Adipocyte (in vitro differentiated cells): ENCODE measurements around the gene FAM20A.

ENCODE experiments used
- DNase-seq: peaks from one replicate; pipeline ENCODE4 v3.0.0-alpha.2; 2015; ENCODE audit warnings: low read depth
- H3K27me3 ChIP-seq: replicated peaks from 2 replicates; pipeline ENCODE4 v1.7.0; 2013; ENCODE audit warnings: mild to moderate bottlenecking, low read length, moderate library complexity; ENCODE audit not compliant: control insufficient read depth, insufficient read depth
- H3K36me3 ChIP-seq: 2 replicates; pipeline ENCODE4 v1.7.0; 2013; ENCODE audit warnings: low read length, mild to moderate bottlenecking, moderate library complexity; ENCODE audit not compliant: control insufficient read depth, insufficient read depth, severe bottlenecking
- H3K4me1 ChIP-seq: 2 replicates; pipeline ENCODE4 v1.7.0; 2013; ENCODE audit warnings: mild to moderate bottlenecking, low read length, moderate library complexity; ENCODE audit not compliant: control insufficient read depth, insufficient read depth
- H3K4me3 ChIP-seq: 2 replicates; pipeline ENCODE4 v1.7.0; 2013; ENCODE audit warnings: mild to moderate bottlenecking, low read length, moderate library complexity
- H3K9ac ChIP-seq: 2 replicates; pipeline ENCODE4 v1.7.0; 2013; ENCODE audit warnings: mild to moderate bottlenecking, low read length, moderate library complexity
- H3K9me3 ChIP-seq: 2 replicates; pipeline ENCODE4 v1.7.0; 2013; ENCODE audit warnings: mild to moderate bottlenecking, low read length, moderate library complexity; ENCODE audit not compliant: control insufficient read depth

The FAM20A gene

DNA sequence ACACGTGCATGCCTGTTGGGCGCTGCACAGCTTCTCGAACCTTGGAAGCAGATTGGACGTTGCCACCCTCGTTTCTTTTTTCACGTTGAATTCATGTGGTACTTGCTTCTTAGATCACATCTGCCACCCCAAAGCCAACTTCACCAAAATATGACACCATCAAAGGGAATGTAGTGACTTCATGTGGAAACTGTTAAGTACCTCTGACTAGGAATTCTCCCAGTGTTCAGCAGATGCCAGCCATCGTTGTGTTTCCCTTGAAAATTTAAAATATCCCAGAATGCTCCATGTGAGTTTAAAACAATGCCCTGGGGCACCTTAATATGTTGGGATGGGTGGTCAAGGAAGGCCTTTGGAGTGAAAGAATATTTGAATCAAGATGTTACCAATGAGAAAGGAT, 22.6 kb upstream of the FAM20A start:
- DNase-seq = no peak
- no peak overlapping the region for H3K4me3 ChIP-seq
- no peaks in the 10 kb centered on the region for H3K9me3 ChIP-seq

DNA sequence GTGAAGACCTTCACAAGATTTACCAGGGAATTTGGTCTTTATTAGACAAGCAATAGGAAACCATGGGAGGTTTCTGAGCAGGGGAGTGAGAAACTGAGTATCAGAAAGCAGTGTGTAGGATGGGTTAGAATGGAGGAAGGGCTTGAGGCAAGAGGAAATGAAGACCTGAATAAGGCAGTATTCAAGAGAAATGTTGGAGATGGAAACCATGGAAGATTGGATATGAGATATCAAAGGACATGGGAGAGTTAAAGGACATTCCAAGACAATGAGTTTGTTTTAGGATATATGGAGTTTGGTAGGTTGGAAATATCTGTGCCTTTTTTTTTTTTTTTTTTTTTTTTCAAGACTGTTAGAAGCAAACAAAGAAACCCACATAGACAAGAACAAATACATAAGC, 21.3 kb upstream of the FAM20A start:
- no peaks in the 10 kb centered on the region for H3K36me3 ChIP-seq
- no peak overlapping the region for H3K9ac ChIP-seq
- no peak for DNase-seq
- peaks cover 26% of the 10 kb centered on the region for H3K4me1 ChIP-seq
- no peaks in the 10 kb centered on the region for H3K27me3 ChIP-seq
- no peak overlapping the region for H3K4me3 ChIP-seq
- no peaks in the 10 kb centered on the region for H3K9me3 ChIP-seq

More for the DNA sequence above, 22.6 kb upstream of the FAM20A start:
- Histone ChIP-seq H3K4me1 (peaks cover 35% of the 10 kb centered on the region), H3K9ac (no peak overlapping the region), H3K27me3 (no peaks in the 10 kb centered on the region), H3K36me3 (no peaks in the 10 kb centered on the region)

DNA sequence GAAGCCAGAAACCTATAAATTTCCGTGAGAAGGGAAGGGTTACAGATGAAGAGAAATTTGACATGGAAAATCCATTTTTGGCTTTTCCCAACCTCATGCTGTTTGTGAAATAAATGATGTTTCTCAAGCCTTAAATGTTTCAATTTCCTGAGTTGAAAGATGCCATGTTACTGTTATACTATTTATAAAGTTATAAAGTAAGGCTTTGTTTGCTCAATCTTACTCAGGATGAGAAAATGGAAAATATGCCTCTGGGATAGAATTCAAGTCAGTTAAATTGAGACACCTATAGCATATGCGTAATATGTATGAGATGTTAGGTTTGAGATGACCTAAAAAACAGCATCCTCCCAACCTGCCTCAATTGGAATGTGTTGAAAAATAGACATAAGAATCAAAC, 19.9 kb upstream of the FAM20A start:
- peaks cover 26% of the 10 kb centered on the region for H3K4me1 ChIP-seq
- H3K27me3 ChIP-seq = no peaks in the 10 kb centered on the region
- DNase-seq = peak; percentile 69
- H3K4me3 ChIP-seq = no peak overlapping the region
- no peaks in the 10 kb centered on the region for H3K9me3 ChIP-seq
- H3K36me3 ChIP-seq = no peaks in the 10 kb centered on the region
- H3K9ac ChIP-seq = no peak overlapping the region

DNA sequence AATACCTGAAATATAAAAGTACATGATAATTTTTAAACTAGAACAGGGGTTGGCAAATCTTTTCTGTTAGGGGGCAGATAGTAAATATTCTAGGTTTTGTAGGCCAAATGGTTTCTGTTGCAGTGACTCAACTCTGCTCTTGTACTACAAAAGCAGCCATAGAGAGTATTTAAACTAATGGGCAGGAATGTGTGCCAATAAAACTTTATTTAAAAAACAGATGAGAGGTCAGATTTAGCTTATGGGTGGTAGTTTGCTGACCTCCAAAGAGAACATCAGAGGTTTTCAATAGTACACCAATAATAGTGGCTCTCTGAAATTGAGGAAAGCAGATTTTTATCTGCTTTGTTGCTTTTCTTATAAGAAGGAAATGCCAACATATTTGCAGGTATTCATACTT, 15.2 kb upstream of the FAM20A start:
- H3K36me3 ChIP-seq = no peaks in the 10 kb centered on the region
- H3K4me3 ChIP-seq = no peak overlapping the region
- H3K27me3 ChIP-seq = no peaks in the 10 kb centered on the region
- no peaks in the 10 kb centered on the region for H3K9me3 ChIP-seq
- H3K9ac ChIP-seq = no peak overlapping the region
- no peak for DNase-seq
- peaks cover 32% of the 10 kb centered on the region for H3K4me1 ChIP-seq

DNA sequence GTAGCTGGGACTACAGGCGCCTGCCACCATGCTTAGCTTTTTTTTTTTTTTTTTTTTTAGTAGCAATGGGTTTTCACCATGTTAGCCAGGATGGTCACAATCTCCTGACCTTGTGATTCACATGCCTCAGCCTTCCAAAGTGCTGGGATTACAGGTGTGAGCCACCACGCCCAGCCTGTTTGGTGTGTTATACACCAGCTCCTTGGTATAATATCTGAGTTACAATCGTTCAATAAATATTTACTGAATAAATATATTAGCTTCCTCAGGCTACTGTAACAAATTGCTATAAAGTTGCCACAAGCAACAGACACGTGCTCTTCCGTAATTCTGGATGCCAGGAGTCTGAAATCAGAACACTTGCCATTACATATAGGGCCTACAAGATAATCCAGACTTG, 13.6 kb upstream of the FAM20A start:
- no peaks in the 10 kb centered on the region for H3K36me3 ChIP-seq
- no peaks in the 10 kb centered on the region for H3K27me3 ChIP-seq
- no peak overlapping the region for H3K4me3 ChIP-seq
- peaks cover 19% of the 10 kb centered on the region for H3K4me1 ChIP-seq
- H3K9ac ChIP-seq = no peak overlapping the region
- H3K9me3 ChIP-seq = peaks cover 12% of the 10 kb centered on the region
- no peak for DNase-seq

DNA sequence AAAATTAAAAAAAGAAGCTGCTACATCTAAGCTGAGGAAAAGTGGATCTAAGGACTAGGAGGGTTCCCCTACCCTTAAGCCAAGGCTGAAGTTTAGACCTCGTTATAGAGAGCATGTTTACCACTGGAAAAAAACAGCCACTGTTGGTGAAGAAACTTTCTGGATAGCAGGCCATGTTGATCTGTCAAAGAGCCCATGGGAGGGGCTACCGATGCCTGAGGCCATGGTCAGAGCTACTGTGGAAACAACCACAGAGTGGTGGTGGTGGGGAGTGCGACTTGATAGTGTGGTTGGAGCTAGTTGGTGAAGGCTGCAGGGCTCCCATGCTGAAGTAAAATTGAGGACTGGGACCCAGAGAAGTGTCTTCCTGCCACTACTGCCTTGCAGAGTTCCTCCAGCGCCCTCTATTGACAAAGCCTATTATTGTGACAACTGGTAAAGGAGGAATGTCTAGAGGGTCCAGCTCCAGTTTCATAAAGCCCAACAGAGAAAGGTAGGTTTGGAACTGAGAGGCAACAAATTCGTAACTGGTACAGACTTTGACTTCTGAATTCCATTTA, 12.7 kb upstream of the FAM20A start:
- Histone ChIP-seq H3K36me3 (no peaks in the 10 kb centered on the region), H3K9ac (peak overlapping the region; percentile 50)
- peak; percentile 69 for DNase-seq

DNA sequence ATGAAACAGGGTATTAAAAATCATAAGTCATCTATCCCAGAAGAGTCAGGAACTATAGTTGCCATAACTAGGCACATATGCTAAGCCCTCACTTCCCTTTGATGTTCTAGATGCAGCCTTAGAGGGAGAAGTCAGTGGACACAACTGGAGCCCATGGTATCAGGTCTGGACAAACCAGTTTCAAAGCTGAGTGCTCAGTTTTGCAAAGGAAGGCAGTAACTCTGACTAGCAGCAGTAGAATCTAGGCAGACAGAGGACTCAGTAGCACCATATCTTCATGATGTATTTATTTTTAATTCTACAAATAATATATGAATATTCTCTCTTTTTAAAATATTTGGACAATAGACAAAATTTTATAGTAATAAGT, 11.7 kb upstream of the FAM20A start:
- H3K9ac ChIP-seq = no peak overlapping the region
- no peaks in the 10 kb centered on the region for H3K27me3 ChIP-seq
- DNase-seq = no peak
- H3K36me3 ChIP-seq = no peaks in the 10 kb centered on the region
- H3K4me1 ChIP-seq = peaks cover 10% of the 10 kb centered on the region
- H3K4me3 ChIP-seq = no peak overlapping the region
- peaks cover 30% of the 10 kb centered on the region for H3K9me3 ChIP-seq

More for the DNA sequence above, 12.7 kb upstream of the FAM20A start:
- H3K4me1 ChIP-seq = peaks cover 10% of the 10 kb centered on the region
- H3K9me3 ChIP-seq = peaks cover 21% of the 10 kb centered on the region
- no peak overlapping the region for H3K4me3 ChIP-seq
- no peaks in the 10 kb centered on the region for H3K27me3 ChIP-seq

DNA sequence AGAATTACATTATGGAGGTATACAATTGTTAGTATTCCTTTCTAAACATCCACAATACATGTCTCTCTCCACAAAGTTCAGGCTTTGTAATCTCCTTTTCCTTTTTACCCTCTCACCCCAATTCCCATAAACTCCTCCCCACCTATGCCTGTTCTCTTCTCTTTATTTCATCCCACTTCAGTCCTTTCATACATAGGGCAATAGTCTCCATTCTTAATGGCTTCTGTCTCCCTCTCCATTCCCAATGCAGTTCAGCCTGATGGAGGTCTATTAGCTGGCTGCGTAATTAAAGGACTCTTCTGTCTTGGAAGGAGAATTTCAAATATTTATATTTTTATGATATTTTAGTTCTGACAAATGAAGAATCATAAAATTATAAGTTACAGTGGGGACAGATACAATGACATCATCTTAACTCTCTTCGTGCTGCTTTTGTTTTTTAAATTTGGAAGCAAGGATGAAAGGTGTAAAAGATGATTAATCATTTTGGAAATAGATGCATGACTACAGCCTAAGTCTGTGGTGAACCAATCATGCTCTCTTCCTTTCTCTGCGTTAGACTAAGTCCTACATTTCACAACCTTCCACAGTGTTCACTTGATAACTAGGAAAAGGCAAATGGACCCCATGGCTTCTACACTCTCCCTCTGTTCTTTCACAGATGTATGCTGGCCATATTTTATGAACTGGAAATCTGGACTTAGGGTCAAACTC, 11.2 kb upstream of the FAM20A start:
- Histone ChIP-seq H3K36me3 (no peaks in the 10 kb centered on the region), H3K9ac (no peak overlapping the region), H3K4me3 (no peak overlapping the region), H3K4me1 (peaks cover 10% of the 10 kb centered on the region), H3K9me3 (peaks cover 34% of the 10 kb centered on the region), H3K27me3 (no peaks in the 10 kb centered on the region)
- DNase-seq = no peak

DNA sequence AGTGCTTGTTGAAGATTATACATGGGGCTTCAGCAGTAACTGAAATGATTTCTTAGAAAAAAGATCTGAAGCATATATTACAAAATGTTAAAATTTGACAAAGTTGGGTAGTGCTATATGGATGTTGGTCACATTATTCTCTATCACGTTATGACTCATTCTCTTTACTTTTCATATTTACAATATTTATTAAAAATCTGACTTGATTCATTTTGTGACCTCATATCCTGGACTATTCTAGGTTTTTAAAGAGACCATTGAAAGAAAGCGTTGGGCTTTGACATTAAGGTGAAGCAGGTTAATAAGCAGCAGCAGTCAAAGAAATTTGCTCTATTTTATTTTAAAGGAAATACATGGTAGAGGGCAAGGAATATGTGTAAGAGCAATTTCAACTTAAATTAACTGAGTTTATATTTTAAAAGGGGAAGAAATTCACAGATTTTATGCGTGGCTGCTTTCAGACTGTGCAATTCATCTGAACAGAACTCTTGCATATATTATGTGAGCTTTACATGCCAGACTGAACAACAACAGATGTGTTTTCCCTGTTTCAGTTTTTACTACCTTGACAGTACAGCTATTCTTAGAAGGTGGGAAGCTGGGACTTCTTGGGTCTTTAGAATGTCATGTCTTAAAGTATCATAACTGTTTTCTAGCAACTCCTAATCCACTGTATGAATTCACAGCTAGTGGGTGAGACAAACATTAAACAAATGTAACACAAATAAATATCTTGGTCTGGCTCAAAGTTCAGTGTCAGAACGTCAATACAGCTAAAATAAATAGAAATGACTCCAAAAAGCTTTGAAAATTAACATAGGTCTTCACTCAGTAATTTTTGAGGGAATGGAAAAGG, 10.4 kb upstream of the FAM20A start:
- Histone ChIP-seq H3K9ac (no peak overlapping the region), H3K36me3 (no peaks in the 10 kb centered on the region), H3K4me3 (no peak overlapping the region), H3K27me3 (no peaks in the 10 kb centered on the region), H3K9me3 (peaks cover 34% of the 10 kb centered on the region), H3K4me1 (peaks cover 10% of the 10 kb centered on the region)
- no peak for DNase-seq

DNA sequence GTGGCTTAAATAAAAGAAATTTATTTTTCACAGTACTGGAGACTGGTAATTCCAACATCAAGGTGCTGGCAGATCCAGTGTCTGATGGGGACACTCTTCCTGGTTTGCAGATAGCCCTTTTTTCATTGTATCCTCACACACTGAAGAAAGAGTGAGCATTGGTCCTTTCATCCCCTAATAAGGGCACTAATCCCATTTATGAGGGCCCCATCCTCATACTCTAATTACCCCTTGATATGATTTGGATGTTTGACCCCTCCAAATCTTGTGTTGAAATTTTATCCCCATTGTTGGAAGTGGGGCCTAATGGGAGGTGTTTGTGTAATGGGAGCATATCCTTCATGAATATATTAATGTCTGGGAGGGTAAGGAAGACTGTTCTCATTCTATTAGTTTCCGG, 9.4 kb upstream of the FAM20A start:
- DNase-seq = no peak
- Histone ChIP-seq H3K27me3 (no peaks in the 10 kb centered on the region), H3K36me3 (no peaks in the 10 kb centered on the region), H3K4me3 (no peak overlapping the region), H3K9ac (no peak overlapping the region), H3K4me1 (peaks cover 10% of the 10 kb centered on the region), H3K9me3 (peaks cover 34% of the 10 kb centered on the region)

DNA sequence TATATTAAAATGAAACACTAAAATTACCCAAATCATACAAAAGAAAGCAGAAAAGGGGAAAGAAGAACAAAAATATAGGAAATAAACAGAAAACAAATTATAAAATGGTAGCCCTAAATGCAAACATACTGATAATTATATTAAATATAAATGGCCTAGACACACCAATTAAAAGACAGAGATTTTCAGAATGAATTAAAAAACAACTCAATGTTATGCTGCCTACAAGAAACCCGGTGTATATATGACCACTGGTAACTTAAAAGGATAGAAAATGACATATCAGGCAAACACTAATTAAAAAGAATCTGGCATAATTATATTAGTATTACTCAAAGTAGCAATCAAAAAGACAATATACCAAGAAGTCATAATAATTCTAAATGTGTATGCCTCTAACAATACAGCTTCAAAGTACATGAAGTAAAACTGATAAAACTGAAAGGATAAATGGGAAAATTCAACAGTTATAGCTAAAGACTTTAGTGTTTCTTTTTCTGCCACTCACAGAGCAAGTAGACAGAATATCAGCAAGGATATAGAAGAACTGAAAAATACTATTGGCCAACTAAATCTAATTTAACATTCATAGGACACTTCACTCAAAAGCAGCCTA, 7.5 kb upstream of the FAM20A start:
- H3K4me3 ChIP-seq = peak overlapping the region; percentile 28
- H3K36me3 ChIP-seq = no peaks in the 10 kb centered on the region
- no peaks in the 10 kb centered on the region for H3K27me3 ChIP-seq
- DNase-seq = no peak
- H3K9me3 ChIP-seq = peaks cover 34% of the 10 kb centered on the region
- H3K9ac ChIP-seq = no peak overlapping the region
- peaks cover 6% of the 10 kb centered on the region for H3K4me1 ChIP-seq
